ENCODE results near the gene COLGALT1.
A peak's percentile ranks its signal among the peaks of the same experiment; 100 is the strongest.
"Not testable (repeated sequence)": the region's sequence is repeated elsewhere in the genome, so short reads cannot be mapped to it uniquely, and the experiment has no call there.

The COLGALT1 gene

DNA sequence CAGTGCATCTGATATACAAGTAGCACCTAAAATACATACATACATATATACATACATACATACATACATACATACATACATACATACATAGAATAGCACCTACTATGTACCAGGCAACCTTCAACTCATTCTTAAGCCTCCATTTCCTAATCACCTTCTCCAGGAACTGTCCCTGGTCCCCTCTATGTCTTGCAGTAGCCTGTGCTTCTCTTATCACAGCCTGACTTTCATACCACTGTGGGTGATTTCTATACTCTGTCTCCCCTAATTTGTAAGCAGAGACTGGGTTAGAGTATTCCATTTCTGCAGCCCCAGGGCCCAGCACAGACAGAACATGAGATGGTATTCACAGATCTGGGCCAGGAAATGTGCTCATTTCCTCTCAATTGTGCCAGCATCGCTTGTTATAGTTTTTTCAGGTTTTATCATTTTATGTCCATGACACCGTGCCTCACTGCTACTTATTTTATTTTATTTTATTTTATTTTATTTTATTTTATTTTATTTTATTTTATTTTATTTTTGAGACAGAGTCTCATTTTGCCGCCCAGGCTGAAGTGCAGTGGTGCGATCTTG is 14.2 kb upstream of the COLGALT1 start:
- Histone ChIP-seq H3K9me3 (no peaks in the 10 kb centered on the region), H3K27me3 (ENCODE audit: low read depth) (no peaks in the 10 kb centered on the region), H3K4me3 (no peak overlapping the region), H3K36me3 (replicated peaks) (no peaks in the 10 kb centered on the region), H3K4me1 (peaks cover 4% of the 10 kb centered on the region)
- no peak for DNase-seq (ENCODE audit: low spot score in 2 of 2)
- in situ Hi-C loops (cut with MboI; ENCODE audit: low sequenced_read_pairs), result no loop called here

DNA sequence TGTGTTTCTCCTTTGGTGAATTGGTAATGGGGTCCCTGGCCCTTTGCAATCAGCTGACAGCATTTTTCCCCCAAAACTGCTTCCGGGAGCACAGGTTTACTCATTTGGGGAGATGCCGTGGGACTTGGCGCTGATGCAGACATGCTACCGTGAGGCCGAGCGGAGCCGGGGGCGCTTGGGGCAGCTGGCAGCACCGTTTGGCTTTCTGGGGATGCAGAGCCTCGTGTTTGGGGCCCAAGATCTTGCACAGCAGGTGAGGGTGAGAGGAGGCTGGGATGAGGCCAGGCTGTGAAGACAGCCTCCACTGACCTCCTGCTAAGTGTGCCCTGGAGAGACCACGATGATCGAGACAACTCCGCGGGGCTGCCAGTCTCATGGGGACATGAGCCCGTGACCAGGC is 13.4 kb upstream of the COLGALT1 start:
- no peaks in the 10 kb centered on the region for H3K27me3 ChIP-seq (ENCODE audit: low read depth)

DNA sequence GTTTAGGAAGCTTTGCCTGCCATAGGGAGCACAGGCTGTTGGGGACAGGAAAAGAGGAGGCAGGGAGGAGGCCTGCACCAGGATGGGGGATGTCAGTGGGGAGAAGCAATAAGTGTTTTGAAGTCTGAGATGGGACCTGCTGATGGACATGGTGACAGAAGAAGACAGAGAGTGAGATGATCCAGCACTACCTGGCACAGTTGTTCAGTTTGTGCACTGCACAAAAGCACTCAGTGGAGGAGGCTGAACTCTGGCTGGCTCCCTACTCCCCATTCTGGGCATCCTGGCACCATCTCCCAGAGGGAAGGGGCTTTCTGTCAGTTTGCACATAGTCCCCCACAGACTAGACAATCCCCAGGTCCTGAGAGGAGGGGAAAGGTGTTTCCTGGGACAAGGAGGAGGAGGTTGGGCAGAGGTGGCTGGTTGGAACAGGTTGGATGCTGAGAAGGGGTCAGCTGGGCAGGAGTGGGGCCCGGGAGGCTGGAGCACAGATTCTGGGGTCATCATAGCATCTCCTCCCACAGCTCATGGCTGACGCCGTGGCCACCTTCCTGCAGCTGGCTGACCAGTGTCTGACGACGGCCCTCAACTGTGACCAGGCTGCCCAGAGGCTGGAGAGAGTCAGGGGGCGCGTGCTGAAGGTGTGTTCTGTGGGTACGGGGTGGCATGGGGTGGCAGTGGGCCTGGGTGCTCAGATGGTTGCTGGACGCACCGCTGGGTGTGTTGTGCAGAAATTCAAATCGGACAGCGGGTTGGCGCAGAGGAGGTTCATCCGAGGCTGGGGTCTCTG is 12.5 kb upstream of the COLGALT1 start:
- no peak overlapping the region for H3K4me3 ChIP-seq
- H3K4me1 ChIP-seq, result peaks cover 4% of the 10 kb centered on the region
- no peaks in the 10 kb centered on the region for H3K9me3 ChIP-seq
- DNase-seq (ENCODE audit: low spot score in 2 of 2), result no peak
- H3K36me3 ChIP-seq (replicated peaks), result no peaks in the 10 kb centered on the region
- in situ Hi-C loops (cut with MboI; ENCODE audit: low sequenced_read_pairs), result no loop called here
- no peaks in the 10 kb centered on the region for H3K27me3 ChIP-seq (ENCODE audit: low read depth)

More for the DNA sequence above, 13.4 kb upstream of the COLGALT1 start:
- peaks cover 4% of the 10 kb centered on the region for H3K4me1 ChIP-seq
- no peaks in the 10 kb centered on the region for H3K36me3 ChIP-seq (replicated peaks)
- no peak overlapping the region for H3K4me3 ChIP-seq
- DNase-seq (ENCODE audit: low spot score in 2 of 2), result no peak
- in situ Hi-C loops (cut with MboI; ENCODE audit: low sequenced_read_pairs), result no loop called here
- H3K9me3 ChIP-seq, result no peaks in the 10 kb centered on the region

DNA sequence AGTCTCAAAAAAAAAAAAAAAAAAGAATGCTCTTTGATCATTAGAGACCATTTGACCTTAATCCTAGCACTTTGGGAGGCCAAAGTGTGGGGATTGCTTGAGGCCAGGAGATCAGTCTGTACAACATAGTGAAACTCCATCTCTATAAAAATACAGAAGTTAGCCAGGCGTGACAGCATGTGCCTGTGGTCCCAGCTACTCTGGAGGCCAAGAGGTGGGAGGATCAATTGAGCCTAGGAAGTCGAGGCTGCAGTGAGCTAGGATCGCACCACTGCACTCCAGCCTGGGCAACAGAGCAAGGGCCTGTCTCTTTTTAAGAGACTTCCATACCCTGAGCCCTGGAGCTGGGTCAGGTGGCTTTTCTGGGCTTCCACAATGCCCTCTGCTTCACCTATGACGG is 11.5 kb upstream of the COLGALT1 start:
- DNase-seq (ENCODE audit: low spot score in 2 of 2), result no peak
- Histone ChIP-seq H3K36me3 (replicated peaks) (no peaks in the 10 kb centered on the region), H3K4me1 (peaks cover under 1% of the 10 kb centered on the region), H3K9me3 (no peaks in the 10 kb centered on the region), H3K27me3 (ENCODE audit: low read depth) (no peaks in the 10 kb centered on the region), H3K4me3 (no peak overlapping the region)
- in situ Hi-C loops (cut with MboI; ENCODE audit: low sequenced_read_pairs), result no loop called here

DNA sequence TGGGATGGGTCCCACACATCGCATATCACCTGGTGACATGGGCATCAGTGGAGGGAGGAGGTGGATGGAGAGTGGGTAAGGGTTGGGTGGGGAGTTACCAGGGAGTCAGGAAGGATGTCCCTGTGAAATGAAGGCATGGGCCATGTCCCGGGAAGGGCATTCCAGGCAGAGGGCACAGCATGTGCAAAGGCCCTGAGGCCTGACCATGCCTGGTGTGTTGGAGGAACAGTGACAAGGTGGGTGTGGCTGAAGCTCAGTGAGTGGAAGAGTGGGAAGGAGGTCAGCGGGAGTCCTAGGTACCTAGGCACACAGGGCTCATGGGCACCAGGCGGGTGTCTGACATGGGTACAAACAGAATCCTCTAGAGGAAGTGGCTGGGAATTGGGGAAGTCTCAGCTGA is 11.0 kb upstream of the COLGALT1 start:
- H3K4me1 ChIP-seq, result no peaks in the 10 kb centered on the region; the same call in 1 of the 2 replicates
- in situ Hi-C loops (cut with MboI; ENCODE audit: low sequenced_read_pairs), result no loop called here
- no peaks in the 10 kb centered on the region for H3K27me3 ChIP-seq (ENCODE audit: low read depth)
- H3K4me3 ChIP-seq, result no peak overlapping the region
- DNase-seq (ENCODE audit: low spot score in 2 of 2), result no peak
- no peaks in the 10 kb centered on the region for H3K9me3 ChIP-seq
- no peaks in the 10 kb centered on the region for H3K36me3 ChIP-seq (replicated peaks)

DNA sequence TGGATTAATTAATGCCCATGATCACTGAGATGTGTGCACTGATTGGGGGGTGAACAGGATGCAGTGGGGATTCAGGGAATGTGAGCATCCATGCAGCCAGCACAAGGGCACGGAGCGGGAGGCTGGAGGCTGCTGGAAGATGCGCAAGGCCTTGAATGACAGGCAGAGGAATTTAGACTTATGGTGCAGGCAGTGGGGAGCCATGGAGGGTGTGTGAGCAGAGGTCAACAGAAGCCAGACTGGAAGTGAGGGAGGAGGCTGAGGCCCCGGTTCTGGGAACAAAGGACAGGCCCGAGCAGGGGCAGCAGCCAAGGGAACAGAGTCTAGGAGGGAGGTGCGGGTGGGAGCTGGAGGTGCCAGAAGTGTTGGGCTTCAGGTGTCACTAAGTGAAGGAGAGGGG is 7.3 kb upstream of the COLGALT1 start:
- Histone ChIP-seq H3K27me3 (ENCODE audit: low read depth) (no peaks in the 10 kb centered on the region), H3K4me3 (no peak overlapping the region), H3K4me1 (peaks cover 2% of the 10 kb centered on the region), H3K36me3 (replicated peaks) (no peaks in the 10 kb centered on the region), H3K9me3 (no peaks in the 10 kb centered on the region)
- DNase-seq (ENCODE audit: low spot score in 2 of 2), result no peak
- in situ Hi-C loops (cut with MboI; ENCODE audit: low sequenced_read_pairs), result no loop called here

DNA sequence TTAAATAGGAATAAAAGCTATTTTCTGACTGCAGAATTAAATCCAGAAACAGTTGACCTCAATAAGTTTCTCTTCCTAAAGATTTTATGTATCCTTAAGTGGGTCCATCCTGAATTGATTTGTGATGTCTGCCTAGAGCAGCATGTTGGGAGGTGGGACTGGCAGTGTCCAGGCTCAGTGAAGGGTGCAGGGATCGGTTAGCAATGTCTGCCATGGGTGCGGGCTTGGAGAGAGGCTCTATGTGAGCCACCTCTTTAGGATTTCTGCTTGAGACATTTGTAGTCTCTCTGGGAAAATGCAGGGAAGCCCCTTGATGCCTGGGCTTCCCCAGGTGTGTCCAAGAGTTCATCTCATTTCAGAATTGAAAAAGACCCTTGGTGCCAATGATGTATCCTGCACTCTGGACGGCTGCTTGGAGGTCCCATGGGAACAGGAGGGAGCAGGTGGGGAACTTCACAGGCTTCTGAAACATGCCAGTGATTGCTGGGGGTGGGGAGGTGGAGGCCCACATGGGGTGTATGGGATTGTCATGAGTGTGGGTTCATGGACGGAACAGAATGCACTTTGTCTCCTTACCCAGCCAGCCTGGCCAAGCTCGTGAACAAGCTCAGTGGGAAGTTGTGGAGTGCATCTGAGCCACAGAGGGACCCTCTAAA is 6.2 kb upstream of the COLGALT1 start:
- Histone ChIP-seq H3K4me3 (no peak overlapping the region), H3K36me3 (replicated peaks) (no peaks in the 10 kb centered on the region), H3K9me3 (no peaks in the 10 kb centered on the region), H3K4me1 (peaks cover 8% of the 10 kb centered on the region), H3K27me3 (ENCODE audit: low read depth) (no peaks in the 10 kb centered on the region)
- in situ Hi-C loops (cut with MboI; ENCODE audit: low sequenced_read_pairs), result no loop called here
- DNase-seq (ENCODE audit: low spot score in 2 of 2), result no peak

DNA sequence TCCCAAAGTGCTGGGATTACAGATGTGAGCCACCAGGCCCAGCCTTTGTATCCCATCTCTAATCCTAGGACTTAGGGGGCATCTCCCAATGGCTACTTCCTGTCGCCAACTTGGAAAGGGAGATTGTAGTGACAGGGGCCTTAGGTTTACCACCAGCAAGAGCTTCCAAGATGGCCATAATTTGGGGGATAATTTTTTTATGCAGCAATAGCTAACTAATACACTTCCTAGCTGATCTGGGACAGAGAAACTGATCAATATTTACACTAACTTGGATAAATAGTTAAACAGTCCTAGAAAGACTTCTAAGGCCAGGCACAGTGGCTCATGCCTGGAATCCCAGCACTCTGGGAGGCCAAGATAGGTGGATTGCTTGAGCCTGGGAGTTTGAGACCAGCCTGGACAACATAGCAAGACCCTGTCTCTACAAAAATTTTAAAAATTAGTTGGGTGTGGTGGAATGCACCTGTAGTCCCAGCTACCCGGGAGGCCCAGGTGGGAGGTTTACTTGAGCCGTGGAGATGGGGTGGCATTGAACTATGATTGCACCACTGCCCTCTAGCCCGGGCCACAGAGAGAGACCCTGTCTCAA is 5.3 kb upstream of the COLGALT1 start:
- Histone ChIP-seq H3K9me3 (no peaks in the 10 kb centered on the region), H3K36me3 (replicated peaks) (no peaks in the 10 kb centered on the region), H3K4me1 (peaks cover 8% of the 10 kb centered on the region), H3K27me3 (ENCODE audit: low read depth) (no peaks in the 10 kb centered on the region), H3K4me3 (no peak overlapping the region)
- in situ Hi-C loops (cut with MboI; ENCODE audit: low sequenced_read_pairs), result no loop called here
- DNase-seq (ENCODE audit: low spot score in 2 of 2), result no peak

DNA sequence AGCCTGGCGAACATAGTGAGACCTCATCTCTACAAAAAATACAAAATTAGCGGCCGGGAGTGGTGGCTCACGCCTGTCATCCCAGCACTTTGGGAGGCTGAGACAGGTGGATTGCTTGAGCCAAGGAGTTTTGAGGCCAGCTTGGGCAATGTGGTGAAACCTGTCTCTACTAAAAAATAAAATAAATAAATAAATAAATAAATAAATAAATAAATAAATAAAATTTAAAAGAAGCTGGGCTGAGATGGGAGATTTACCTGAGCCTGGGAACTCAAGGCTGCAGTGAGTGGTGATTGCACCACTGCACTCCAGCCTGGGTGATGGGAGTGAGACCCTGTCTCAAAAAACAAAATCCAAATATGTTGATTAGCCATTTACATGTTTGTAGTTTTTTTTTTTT is 2.7 kb upstream of the COLGALT1 start:
- H3K4me3 ChIP-seq; H3K27me3 ChIP-seq (ENCODE audit: low read depth); DNase-seq (ENCODE audit: low spot score in 2 of 2); H3K9me3 ChIP-seq; in situ Hi-C loops (cut with MboI; ENCODE audit: low sequenced_read_pairs); H3K36me3 ChIP-seq (replicated peaks): not testable (repeated sequence)
- peaks cover 12% of the 10 kb centered on the region for H3K4me1 ChIP-seq

DNA sequence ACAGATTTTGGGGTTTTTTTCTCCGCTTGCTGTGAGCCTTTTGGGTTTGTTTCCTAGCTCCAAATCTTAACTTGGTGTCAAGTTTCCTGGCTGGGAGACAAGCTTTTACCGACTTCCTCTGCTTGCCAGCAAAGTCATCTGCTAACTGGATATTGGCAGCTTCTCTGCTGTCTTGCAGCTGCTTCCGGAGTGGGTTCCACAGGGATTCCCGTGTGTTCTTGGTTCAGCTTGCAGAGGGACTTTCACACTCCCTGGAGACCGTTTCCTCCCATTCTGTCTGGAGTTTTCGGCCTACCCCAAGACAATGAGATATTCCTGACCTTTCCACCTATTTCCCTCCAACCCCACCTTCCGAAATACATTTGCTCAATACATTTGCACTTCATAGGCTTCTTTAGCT is 2.2 kb upstream of the COLGALT1 start:
- no peak overlapping the region for H3K4me3 ChIP-seq
- in situ Hi-C loops (cut with MboI; ENCODE audit: low sequenced_read_pairs), result no loop called here
- peaks cover 12% of the 10 kb centered on the region for H3K4me1 ChIP-seq
- H3K27me3 ChIP-seq (ENCODE audit: low read depth), result no peaks in the 10 kb centered on the region
- H3K9me3 ChIP-seq, result no peaks in the 10 kb centered on the region
- H3K36me3 ChIP-seq (replicated peaks), result peaks cover 9% of the 10 kb centered on the region
- DNase-seq (ENCODE audit: low spot score in 2 of 2), result peak in 1 of 2 experiments; percentile 38

DNA sequence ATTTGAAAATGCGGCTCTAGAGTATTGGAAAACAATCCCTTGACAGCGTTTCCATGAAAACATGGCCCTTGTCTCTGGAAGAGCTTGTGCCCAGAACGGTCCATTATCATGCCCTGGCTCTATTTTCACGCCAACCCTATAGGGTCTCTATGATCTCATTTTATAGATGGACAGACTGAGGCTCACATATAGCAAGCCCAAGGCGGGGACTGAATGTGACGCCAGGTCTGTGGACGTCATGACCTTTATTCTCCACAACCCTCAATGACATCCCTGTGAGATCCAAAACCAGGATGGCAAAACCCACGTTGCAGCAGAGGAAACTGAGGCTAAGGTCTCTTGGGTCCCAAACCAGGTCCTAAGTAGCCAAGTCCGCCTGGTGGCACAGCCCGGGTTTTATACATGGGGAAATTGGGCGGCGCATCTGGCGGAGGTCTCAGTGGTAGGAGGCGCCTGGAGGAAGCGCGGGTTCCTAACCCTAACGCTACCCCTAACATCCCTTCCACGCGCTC is 425 bp upstream of the COLGALT1 start:
- no peaks in the 10 kb centered on the region for H3K27me3 ChIP-seq (ENCODE audit: low read depth)
- H3K4me3 ChIP-seq, result peak overlapping the region; percentile 87
- peaks cover 16% of the 10 kb centered on the region for H3K36me3 ChIP-seq (replicated peaks)
- peaks cover 12% of the 10 kb centered on the region for H3K4me1 ChIP-seq
- DNase-seq (ENCODE audit: low spot score in 2 of 2), result no peak
- H3K9me3 ChIP-seq, result no peaks in the 10 kb centered on the region
- in situ Hi-C loops (cut with MboI; ENCODE audit: low sequenced_read_pairs), result no loop called here

DNA sequence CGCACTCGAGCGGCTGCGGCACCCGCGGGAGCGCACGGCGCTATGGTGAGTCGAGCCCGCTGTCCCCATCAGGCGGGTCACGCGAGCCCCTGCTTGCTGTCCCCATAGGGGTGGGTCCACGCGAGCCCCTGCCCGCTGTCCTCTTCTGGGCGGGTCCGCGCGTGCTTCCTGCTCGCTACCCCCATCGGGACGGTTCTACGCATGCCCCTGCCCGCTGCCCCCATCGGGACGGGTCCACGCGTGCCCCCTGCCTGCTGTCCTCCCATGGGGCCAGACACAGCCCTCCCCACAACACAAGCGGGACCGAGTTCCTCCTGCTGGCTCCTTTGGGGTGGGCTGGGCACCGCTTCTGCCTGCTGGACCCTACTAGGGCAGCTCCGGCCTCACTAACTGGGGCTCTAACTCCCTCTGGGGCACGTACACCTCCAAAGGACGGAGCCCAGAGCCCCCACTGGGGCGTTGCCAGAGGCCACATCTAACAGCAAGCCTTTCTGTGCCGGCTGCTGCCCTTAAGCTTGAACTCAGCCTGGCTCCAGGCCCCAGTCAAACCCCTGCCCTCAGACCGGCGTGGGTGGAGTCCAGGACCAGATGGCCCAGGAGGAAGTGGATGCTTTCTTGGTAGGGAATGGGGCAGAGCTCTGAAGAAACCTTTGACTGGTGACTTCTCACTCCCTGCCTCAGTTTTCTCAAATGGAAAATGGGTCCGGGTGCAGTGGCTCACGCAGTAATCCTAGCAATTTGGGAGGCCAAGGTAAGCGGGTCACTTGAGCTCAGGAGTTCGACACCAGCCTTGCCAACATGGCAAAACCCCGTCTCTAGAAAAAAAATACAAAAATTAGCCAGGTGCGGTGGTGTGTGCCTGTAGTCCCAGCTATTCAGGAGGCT is 722 bp downstream of the COLGALT1 start:
- H3K36me3 ChIP-seq (replicated peaks), result peaks cover 27% of the 10 kb centered on the region
- DNase-seq (ENCODE audit: low spot score in 2 of 2), result peak; percentile 20 to 59
- in situ Hi-C loops (cut with MboI; ENCODE audit: low sequenced_read_pairs), result no loop called here

DNA sequence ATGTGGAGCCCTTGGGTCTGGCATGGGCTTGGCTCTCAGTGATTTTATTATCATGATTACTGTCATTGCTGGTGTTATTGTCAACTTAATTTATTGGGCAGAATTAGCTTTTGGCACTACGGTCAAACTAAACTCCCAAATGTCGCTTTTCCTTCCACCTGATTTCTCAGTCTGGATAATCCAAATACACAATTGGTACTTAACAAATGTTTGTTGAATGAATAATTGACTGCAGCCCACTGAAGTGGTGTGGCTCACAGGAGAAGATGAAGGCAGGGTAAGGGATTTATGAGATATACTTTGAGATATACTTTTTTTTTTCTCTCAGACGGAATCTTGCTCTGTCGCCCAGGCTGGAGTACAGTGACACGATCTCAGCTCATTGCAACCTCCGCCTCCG is 1.5 kb downstream of the COLGALT1 start:
- DNase-seq (ENCODE audit: low spot score in 2 of 2), result no peak
- Histone ChIP-seq H3K27me3 (ENCODE audit: low read depth) (no peaks in the 10 kb centered on the region), H3K36me3 (replicated peaks) (peaks cover 32% of the 10 kb centered on the region), H3K4me3 (peak overlapping the region; percentile 87), H3K9me3 (no peaks in the 10 kb centered on the region), H3K4me1 (peaks cover 12% of the 10 kb centered on the region)
- in situ Hi-C loops (cut with MboI; ENCODE audit: low sequenced_read_pairs), result no loop called here

More for the DNA sequence above, 722 bp downstream of the COLGALT1 start:
- no peaks in the 10 kb centered on the region for H3K27me3 ChIP-seq (ENCODE audit: low read depth)
- H3K9me3 ChIP-seq, result no peaks in the 10 kb centered on the region
- peaks cover 12% of the 10 kb centered on the region for H3K4me1 ChIP-seq
- H3K4me3 ChIP-seq, result peak overlapping the region; percentile 87
